MV-4-11 (cell line): ENCODE measurements around the gene UBE2F.
A peak's percentile ranks its signal among the peaks of the same experiment; 100 is the strongest.
"Not testable (repeated sequence)": the region's sequence is repeated elsewhere in the genome, so short reads cannot be mapped to it uniquely, and the experiment has no call there.

Experiments
- DNase-seq: peaks from one replicate; lab custom pipeline; 2025; lab: John Stamatoyannopoulos, UW

Gene UBE2F

GRCh38 chr2:238046725-238047270 lies 80.0 kb downstream of the UBE2F start:
- no peak for DNase-seq

GRCh38 chr2:238053191-238053776 lies 86.5 kb downstream of the UBE2F start:
- peak; percentile 14 for DNase-seq

GRCh38 chr2:238055841-238056240 lies 89.0 kb downstream of the UBE2F start:
- DNase-seq = no peak

- DNase-seq = not testable (repeated sequence)
Observed at GRCh38 chr2:238057696-238058575, 91.1 kb downstream of the UBE2F start.

- no peak for DNase-seq
Observed at GRCh38 chr2:238059505-238059904, 92.7 kb downstream of the UBE2F start.

- DNase-seq = peak; percentile 28
Observed at GRCh38 chr2:238060096-238060541, 93.3 kb downstream of the UBE2F start.

GRCh38 chr2:238060542-238061314 lies 93.9 kb downstream of the UBE2F start, which contains the start of gene SCLY:
TSS of gene SCLY (plus strand) at chr2:238061001. CDS start at chr2:238061055, 54 bp downstream.
- DNase-seq = peak; percentile 95

- DNase-seq = peak; percentile 21
Observed at GRCh38 chr2:238061315-238062202, 94.7 kb downstream of the UBE2F start.

GRCh38 chr2:238063414-238064189 lies 96.8 kb downstream of the UBE2F start:
- no peak for DNase-seq

- no peak for DNase-seq
Observed at GRCh38 chr2:238064376-238064775, 97.6 kb downstream of the UBE2F start.

GRCh38 chr2:238065071-238065846 lies 98.4 kb downstream of the UBE2F start:
- no peak for DNase-seq

- no peak for DNase-seq
Observed at GRCh38 chr2:238066218-238066617, 99.4 kb downstream of the UBE2F start.

- not testable (repeated sequence) for DNase-seq
Observed at GRCh38 chr2:238066718-238067117, 99.9 kb downstream of the UBE2F start.

GRCh38 chr2:238067939-238068338 lies 101.1 kb downstream of the UBE2F start:
- no peak for DNase-seq

GRCh38 chr2:238069021-238069709 lies 102.4 kb downstream of the UBE2F start:
- no peak for DNase-seq

- no peak for DNase-seq
Observed at GRCh38 chr2:238069877-238070276, 103.1 kb downstream of the UBE2F start.

GRCh38 chr2:238075397-238075796 lies 108.6 kb downstream of the UBE2F start:
- no peak for DNase-seq

GRCh38 chr2:238077292-238077691 lies 110.5 kb downstream of the UBE2F start:
- DNase-seq = no peak

- no peak for DNase-seq
Observed at GRCh38 chr2:238079874-238080327, 113.1 kb downstream of the UBE2F start.
